Measurements from ENCODE around the gene SPRR1A.
"Not testable (repeated sequence)": the region's sequence is repeated elsewhere in the genome, so short reads cannot be mapped to it uniquely, and the experiment has no call there.

Gene SPRR1A

GRCh38 chr1:153021829-153022228 is 37.9 kb downstream of the SPRR1A start:
- H3K4me3 ChIP-seq (ENCODE audit: low read depth, low read length); H3K27ac ChIP-seq (ENCODE audit: extremely low read depth, low read depth, low read length); H3K4me1 ChIP-seq (ENCODE audit: control insufficient read depth, insufficient read depth, low read length); POLR2A ChIA-PET; H3K9me3 ChIP-seq (ENCODE audit: control insufficient read depth, insufficient read depth, low read depth, low read length); CTCF ChIA-PET; H3K36me3 ChIP-seq (ENCODE audit: control insufficient read depth in 2 of 2, insufficient read depth in 1 of 2, low read length in 2 of 2): not testable (repeated sequence)

GRCh38 chr1:153022340-153022739 is 38.5 kb downstream of the SPRR1A start:
- CTCF ChIA-PET; POLR2A ChIA-PET; H3K4me3 ChIP-seq (ENCODE audit: low read depth, low read length): not testable (repeated sequence)

DNA sequence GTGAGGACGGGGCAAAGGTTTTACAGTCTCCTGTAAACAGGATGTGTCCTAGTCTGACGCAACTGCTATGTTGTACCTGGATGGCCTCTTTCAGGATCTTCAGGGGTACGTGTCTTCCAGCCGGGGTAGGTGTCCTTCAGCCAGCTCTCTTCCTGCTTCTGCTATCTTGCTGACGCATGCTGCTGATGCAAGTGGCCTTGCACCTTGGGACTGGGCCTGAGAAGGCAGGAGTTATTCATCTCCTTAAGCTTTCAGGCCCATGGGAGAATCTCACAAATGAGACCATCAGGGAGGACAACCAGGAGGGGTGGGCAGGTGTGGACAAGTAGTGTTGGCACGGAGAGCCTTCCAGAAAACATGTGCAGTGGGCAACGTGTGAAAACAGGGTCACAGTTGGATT is 39.2 kb downstream of the SPRR1A start:
- Histone ChIP-seq H3K27ac (ENCODE audit: extremely low read depth, low read depth, low read length) (no peak overlapping the region), H3K4me1 (ENCODE audit: control insufficient read depth, insufficient read depth, low read length) (no peaks in the 10 kb centered on the region), H3K4me3 (ENCODE audit: low read depth, low read length) (no peak overlapping the region), H3K36me3 (ENCODE audit: control insufficient read depth in 2 of 2, insufficient read depth in 1 of 2, low read length in 2 of 2) (no peaks in the 10 kb centered on the region), H3K9me3 (ENCODE audit: control insufficient read depth, insufficient read depth, low read depth, low read length) (no peaks in the 10 kb centered on the region)
- TF ChIP-seq ZNF596 (tag by site-specific recombination; IDR thresholded peaks at IDR 0.05) (no peak), ZNF16 (tag by site-specific recombination; IDR thresholded peaks at IDR 0.05; ENCODE audit: low read depth) (no peak), KLF8 (tag by site-specific recombination; IDR thresholded peaks at IDR 0.05) (no peak), ZSCAN16 (tag by site-specific recombination; IDR thresholded peaks at IDR 0.05) (no peak), ZNF404 (tag by site-specific recombination; IDR thresholded peaks at IDR 0.05) (no peak), ZNF324 (tag by site-specific recombination; IDR thresholded peaks at IDR 0.05) (no peak), ZNF423 (tag by site-specific recombination; IDR thresholded peaks at IDR 0.05) (no peak), ZNF529 (tag by site-specific recombination; IDR thresholded peaks at IDR 0.05; ENCODE audit: insufficient replicate concordance) (no peak), ZNF202 (tag by site-specific recombination; IDR thresholded peaks at IDR 0.05; ENCODE audit: borderline replicate concordance) (no peak), ZNF214 (tag by site-specific recombination; IDR thresholded peaks at IDR 0.05; ENCODE audit: borderline replicate concordance) (no peak), SP2 (tag by site-specific recombination; IDR thresholded peaks at IDR 0.05) (no peak), ZBTB48 (tag by site-specific recombination; IDR thresholded peaks at IDR 0.05) (no peak), ZNF645 (tag by site-specific recombination; IDR thresholded peaks at IDR 0.05) (no peak), ZFHX2 (tag by site-specific recombination; conservative IDR thresholded peaks at IDR 0.05) (no peak), KLF7 (tag by site-specific recombination; IDR thresholded peaks at IDR 0.05; ENCODE audit: borderline replicate concordance) (no peak), KLF10 (tag by site-specific recombination; IDR thresholded peaks at IDR 0.05) (no peak)
- TF ChIP-seq, protein P1, sequence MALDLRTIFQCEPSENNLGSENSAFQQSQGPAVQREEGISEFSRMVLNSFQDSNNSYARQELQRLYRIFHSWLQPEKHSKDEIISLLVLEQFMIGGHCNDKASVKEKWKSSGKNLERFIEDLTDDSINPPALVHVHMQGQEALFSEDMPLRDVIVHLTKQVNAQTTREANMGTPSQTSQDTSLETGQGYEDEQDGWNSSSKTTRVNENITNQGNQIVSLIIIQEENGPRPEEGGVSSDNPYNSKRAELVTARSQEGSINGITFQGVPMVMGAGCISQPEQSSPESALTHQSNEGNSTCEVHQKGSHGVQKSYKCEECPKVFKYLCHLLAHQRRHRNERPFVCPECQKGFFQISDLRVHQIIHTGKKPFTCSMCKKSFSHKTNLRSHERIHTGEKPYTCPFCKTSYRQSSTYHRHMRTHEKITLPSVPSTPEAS (tag by site-specific recombination; IDR thresholded peaks at IDR 0.05): no peak
- ChIA-PET CTCF (no interaction called here), POLR2A (no interaction called here)

More at GRCh38 chr1:153022340-153022739, 38.5 kb downstream of the SPRR1A start:
- H3K36me3 ChIP-seq (ENCODE audit: control insufficient read depth in 2 of 2, insufficient read depth in 1 of 2, low read length in 2 of 2); H3K27ac ChIP-seq (ENCODE audit: extremely low read depth, low read depth, low read length); H3K4me1 ChIP-seq (ENCODE audit: control insufficient read depth, insufficient read depth, low read length); H3K9me3 ChIP-seq (ENCODE audit: control insufficient read depth, insufficient read depth, low read depth, low read length): not testable (repeated sequence)

GRCh38 chr1:153024413-153024812 is 40.5 kb downstream of the SPRR1A start:
- Histone ChIP-seq H3K27ac (ENCODE audit: extremely low read depth, low read depth, low read length) (no peak overlapping the region), H3K36me3 (ENCODE audit: control insufficient read depth in 2 of 2, insufficient read depth in 1 of 2, low read length in 2 of 2) (no peaks in the 10 kb centered on the region), H3K9me3 (ENCODE audit: control insufficient read depth, insufficient read depth, low read depth, low read length) (no peaks in the 10 kb centered on the region), H3K4me3 (ENCODE audit: low read depth, low read length) (no peak overlapping the region), H3K4me1 (ENCODE audit: control insufficient read depth, insufficient read depth, low read length) (no peaks in the 10 kb centered on the region)
- POLR2A ChIA-PET: no interaction called here
- no peak for TF ChIP-seq ZSCAN23 (tag by site-specific recombination; IDR thresholded peaks at IDR 0.05)
- no peak for TF ChIP-seq ZNF169 (tag by site-specific recombination; IDR thresholded peaks at IDR 0.05)
- TF ChIP-seq ZNF16 (tag by site-specific recombination; IDR thresholded peaks at IDR 0.05; ENCODE audit: low read depth): no peak
- TF ChIP-seq ZNF112 (tag by site-specific recombination; IDR thresholded peaks at IDR 0.05): no peak
- CTCF ChIA-PET: interaction anchor here (0.7 kb wide), 1 partner anchor 174 kb away, joined by 3 read pairs; no protein-coding TSS in a partner anchor

Data from HEK293 (cell line).